Activated naive CD4-positive, alpha-beta T cell treated with anti-CD3 and anti-CD28 coated beads for 36 hours (primary cell): ENCODE measurements around the gene PIK3R3. TPM values are rescaled to one million over a fixed set of nuclear protein-coding genes. Genes with fewer than 3 reads are reported as not detected.
A peak's percentile ranks its signal among the peaks of the same experiment; 100 is the strongest.

Source experiments
- CTCF ChIA-PET: fragments of 350-600 bp; sonication (Branson Sonifier 250); formaldehyde crosslinking; loops from one replicate; lab custom pipeline; 2021; ENCODE audit warnings: antibody characterized with exemption; lab: Charles Lee
- DNase-seq: peaks from one replicate; pipeline ENCODE4 v3.0.0-alpha.2; 2020
- H3K27ac Mint-ChIP-seq: one replicate; pipeline ENCODE4 v1.8.0; 2021; ENCODE audit warnings: mild to moderate bottlenecking, mixed read lengths
- H3K27me3 Mint-ChIP-seq: one replicate; pipeline ENCODE4 v1.8.0; 2021; ENCODE audit warnings: low read depth, mixed read lengths
- H3K36me3 Mint-ChIP-seq: one replicate; pipeline ENCODE4 v1.8.0; 2021; ENCODE audit warnings: low read depth, mixed read lengths
- H3K4me1 Mint-ChIP-seq: one replicate; pipeline ENCODE4 v1.8.0; 2021; ENCODE audit warnings: low read depth, mixed read lengths
- H3K4me3 Mint-ChIP-seq: one replicate; pipeline ENCODE4 v1.8.0; 2021; ENCODE audit warnings: mild to moderate bottlenecking, moderate library complexity, mixed read lengths
- H3K9me3 Mint-ChIP-seq: one replicate; pipeline ENCODE4 v1.8.0; 2021; ENCODE audit warnings: mixed read lengths
- intact Hi-C: fragments of 100-400 bp; cut with micrococcal nuclease; formaldehyde crosslinking; loops from one replicate; pipeline ENCODE4 v1.15.1; 2023
- total RNA-seq, 2 experiments: library from RNA; stranded (reverse); gene quantifications; one replicate each; pipeline ENCODE4 v1.2.3, GENCODE V29; 2021

The PIK3R3 gene
- total RNA-seq, 2 experiments from 2014 or later, result 0.45 to 0.49 TPM

GRCh38 chr1:46130121-46130520 is 2.3 kb downstream of the PIK3R3 start:
- no peak overlapping the region for H3K4me3 Mint-ChIP-seq
- no peak overlapping the region for H3K27ac Mint-ChIP-seq
- intact Hi-C loops, result loop anchor here (5.0 kb wide), 1 partner anchor 548 kb away; the partner anchor contains the start of gene NASP
- CTCF ChIA-PET, result no interaction called here
- no peak for DNase-seq
- no peaks in the 10 kb centered on the region for H3K36me3 Mint-ChIP-seq
- peaks cover 19% of the 10 kb centered on the region for H3K4me1 Mint-ChIP-seq
- H3K9me3 Mint-ChIP-seq, result no peaks in the 10 kb centered on the region
- peaks cover 50% of the 10 kb centered on the region for H3K27me3 Mint-ChIP-seq

GRCh38 chr1:46128344-46128743 is 4.1 kb downstream of the PIK3R3 start:
- CTCF ChIA-PET, result no interaction called here
- H3K4me3 Mint-ChIP-seq, result no peak overlapping the region
- peaks cover 16% of the 10 kb centered on the region for H3K4me1 Mint-ChIP-seq
- peaks cover 42% of the 10 kb centered on the region for H3K27me3 Mint-ChIP-seq
- DNase-seq, result no peak
- no peaks in the 10 kb centered on the region for H3K9me3 Mint-ChIP-seq
- H3K27ac Mint-ChIP-seq, result no peak overlapping the region
- H3K36me3 Mint-ChIP-seq, result no peaks in the 10 kb centered on the region
- intact Hi-C loops, result no loop called here

DNA sequence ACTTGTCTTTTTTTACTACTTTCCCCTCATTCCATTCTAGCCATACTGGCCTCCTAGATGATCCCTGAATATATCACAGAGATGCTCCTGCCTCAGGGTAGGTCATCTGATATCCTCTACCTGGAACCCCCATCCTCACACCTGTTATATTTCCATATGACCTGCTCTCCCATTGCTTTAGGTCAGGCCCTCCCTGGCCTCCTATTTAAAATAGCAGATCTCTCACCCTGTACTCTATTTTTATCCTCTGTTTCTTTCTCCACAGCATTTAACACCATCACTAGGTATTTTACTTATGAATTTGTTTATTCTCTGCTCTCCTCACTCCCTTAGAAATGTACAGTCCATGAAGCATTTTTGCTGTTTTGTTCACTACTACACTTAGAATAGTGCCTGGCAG is 13.6 kb downstream of the PIK3R3 start:
- Mint-ChIP-seq H3K4me3 (no peak overlapping the region), H3K9me3 (no peaks in the 10 kb centered on the region), H3K27ac (no peak overlapping the region), H3K36me3 (no peaks in the 10 kb centered on the region), H3K4me1 (no peaks in the 10 kb centered on the region), H3K27me3 (peaks cover 1% of the 10 kb centered on the region)
- CTCF ChIA-PET, result no interaction called here
- no peak for DNase-seq
- intact Hi-C loops, result no loop called here

- H3K27ac Mint-ChIP-seq, result no peak overlapping the region
- no peak overlapping the region for H3K4me3 Mint-ChIP-seq
- intact Hi-C loops, result no loop called here
- no peaks in the 10 kb centered on the region for H3K9me3 Mint-ChIP-seq
- CTCF ChIA-PET, result interaction anchor here (0.6 to 0.8 kb wide), 5 partner anchors 9 to 503 kb away, joined by 3 read pairs; no protein-coding TSS in a partner anchor
- no peaks in the 10 kb centered on the region for H3K36me3 Mint-ChIP-seq
- no peak for DNase-seq
- H3K27me3 Mint-ChIP-seq, result no peaks in the 10 kb centered on the region
- H3K4me1 Mint-ChIP-seq, result no peaks in the 10 kb centered on the region
Observed at GRCh38 chr1:46117810-46118494, 14.5 kb downstream of the PIK3R3 start.

DNA sequence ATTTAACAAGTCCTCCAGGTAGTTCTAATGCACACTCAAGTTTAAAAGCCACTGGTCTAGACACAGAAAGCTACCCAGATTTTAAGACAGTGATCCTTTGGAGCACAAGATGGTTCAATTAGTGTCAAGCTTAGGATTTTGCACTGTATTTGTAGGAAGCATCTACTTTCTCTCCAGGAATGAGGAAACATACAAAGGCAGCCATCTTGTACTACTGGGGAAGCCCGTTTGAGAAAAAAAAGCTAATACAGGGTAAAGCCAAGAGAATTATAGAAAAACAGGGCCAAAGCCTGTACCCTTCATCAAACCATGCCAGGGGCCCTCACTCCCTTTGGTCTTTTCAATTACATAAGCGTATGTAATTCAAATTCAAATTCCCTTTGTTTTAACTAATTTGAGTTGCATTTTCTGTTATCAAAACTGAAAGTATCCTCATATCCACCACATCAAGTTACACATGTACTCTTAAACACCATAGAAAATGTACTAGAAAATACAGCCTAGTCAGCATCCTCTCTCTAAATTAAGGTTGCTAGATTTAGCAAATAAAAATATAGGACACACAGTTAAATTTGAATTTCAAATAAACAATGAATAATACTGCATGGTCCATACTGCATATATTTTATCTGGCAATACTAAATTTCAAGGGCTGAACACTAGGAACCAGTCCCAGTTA is 17.4 kb downstream of the PIK3R3 start:
- Mint-ChIP-seq H3K27ac (no peak overlapping the region), H3K4me1 (no peaks in the 10 kb centered on the region), H3K27me3 (no peaks in the 10 kb centered on the region), H3K4me3 (no peak overlapping the region), H3K9me3 (no peaks in the 10 kb centered on the region), H3K36me3 (no peaks in the 10 kb centered on the region)
- intact Hi-C loops, result no loop called here
- DNase-seq, result no peak
- CTCF ChIA-PET, result interaction anchor here (0.8 kb wide), 1 partner anchor 109 kb away, joined by 4 read pairs; no protein-coding TSS in a partner anchor

GRCh38 chr1:46113948-46114347 is 18.5 kb downstream of the PIK3R3 start:
- Mint-ChIP-seq H3K27ac (no peak overlapping the region), H3K27me3 (no peaks in the 10 kb centered on the region), H3K36me3 (no peaks in the 10 kb centered on the region), H3K4me3 (no peak overlapping the region), H3K4me1 (no peaks in the 10 kb centered on the region), H3K9me3 (no peaks in the 10 kb centered on the region)
- CTCF ChIA-PET, result no interaction called here
- no peak for DNase-seq
- intact Hi-C loops, result no loop called here

GRCh38 chr1:46112108-46112507 is 20.3 kb downstream of the PIK3R3 start:
- Mint-ChIP-seq H3K4me3 (no peak overlapping the region), H3K9me3 (no peaks in the 10 kb centered on the region), H3K4me1 (no peaks in the 10 kb centered on the region), H3K36me3 (no peaks in the 10 kb centered on the region), H3K27me3 (no peaks in the 10 kb centered on the region), H3K27ac (no peak overlapping the region)
- DNase-seq, result no peak
- intact Hi-C loops, result no loop called here
- CTCF ChIA-PET, result no interaction called here

DNA sequence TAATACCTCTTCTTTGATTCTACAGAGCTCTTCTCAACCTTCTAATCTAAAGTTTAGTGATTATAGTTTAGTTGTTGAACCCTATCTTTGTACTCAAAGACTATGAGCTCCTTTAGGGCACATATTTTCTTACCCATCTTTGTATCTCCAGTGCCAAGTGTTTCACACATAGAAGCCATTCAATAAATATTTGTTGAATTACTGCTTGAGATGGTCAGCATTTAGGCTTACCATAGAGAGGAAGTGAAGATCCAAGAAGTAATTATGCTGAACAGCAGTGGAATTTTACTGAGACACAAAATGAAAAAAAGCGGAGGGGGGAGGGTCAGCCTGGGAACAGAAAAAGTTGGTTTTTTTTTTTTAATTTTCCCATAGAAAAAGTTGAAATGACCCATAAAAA is 21.9 kb downstream of the PIK3R3 start:
- no peaks in the 10 kb centered on the region for H3K4me1 Mint-ChIP-seq

DNA sequence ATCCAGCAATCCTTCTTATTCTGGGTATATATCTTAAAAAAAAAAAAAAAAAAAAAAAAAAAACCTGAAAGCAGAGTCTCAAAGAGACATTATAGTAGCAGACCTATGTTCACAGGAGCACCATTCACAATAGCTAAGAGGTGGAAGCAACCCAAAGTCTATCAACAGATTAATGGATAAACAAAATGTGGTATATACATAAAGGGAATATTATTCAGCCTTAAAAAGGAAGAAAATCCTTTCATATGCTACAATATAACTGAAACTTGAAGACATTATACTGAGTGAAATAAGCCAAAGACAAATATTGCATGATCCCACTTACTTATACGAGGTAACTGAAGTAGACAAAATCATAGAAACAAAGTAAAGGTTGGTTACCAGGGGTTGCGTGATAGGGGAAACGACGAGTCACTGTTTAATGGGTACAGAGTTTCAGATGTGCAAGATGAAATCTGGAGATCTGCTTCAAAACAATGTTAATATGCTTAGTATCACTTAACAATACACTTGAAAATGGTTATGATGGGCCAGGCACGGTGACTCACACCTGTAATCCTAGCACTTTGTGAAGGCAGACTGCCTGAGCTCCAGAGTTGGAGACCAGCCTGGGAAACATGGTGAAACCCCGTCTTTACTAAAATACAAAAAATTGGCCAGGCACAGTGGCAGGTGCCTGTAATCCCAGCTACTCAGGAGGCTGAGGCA is 29.5 kb downstream of the PIK3R3 start:
- H3K4me3 Mint-ChIP-seq, result no peak overlapping the region
- peak; percentile 10 for DNase-seq

More for the DNA sequence above, 21.9 kb downstream of the PIK3R3 start:
- Mint-ChIP-seq H3K9me3 (no peaks in the 10 kb centered on the region), H3K27me3 (no peaks in the 10 kb centered on the region), H3K36me3 (no peaks in the 10 kb centered on the region), H3K27ac (no peak overlapping the region), H3K4me3 (no peak overlapping the region)
- intact Hi-C loops, result no loop called here
- DNase-seq, result no peak
- CTCF ChIA-PET, result no interaction called here

DNA sequence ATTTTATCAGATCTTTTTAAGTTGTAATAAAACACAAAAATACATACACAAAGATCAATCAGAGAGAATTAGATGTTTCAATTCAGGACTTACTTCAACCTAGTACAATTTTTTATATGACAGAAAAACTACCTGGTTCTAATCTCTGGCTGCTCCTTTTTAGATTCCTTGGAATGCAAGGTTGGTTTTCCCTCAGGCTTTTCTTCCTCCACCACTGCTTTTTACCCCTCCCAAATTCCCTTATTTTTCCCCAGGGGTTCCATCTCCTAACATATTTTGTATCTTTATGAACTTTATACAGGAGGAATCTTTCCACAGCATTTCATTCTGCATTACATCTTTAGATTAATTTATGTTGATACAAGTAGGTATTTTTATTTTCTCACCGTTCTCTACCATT is 33.2 kb downstream of the PIK3R3 start:
- no peak overlapping the region for H3K4me3 Mint-ChIP-seq
- intact Hi-C loops, result no loop called here
- peaks cover 3% of the 10 kb centered on the region for H3K9me3 Mint-ChIP-seq
- peaks cover 15% of the 10 kb centered on the region for H3K4me1 Mint-ChIP-seq
- H3K27me3 Mint-ChIP-seq, result peaks cover 4% of the 10 kb centered on the region
- peaks cover 2% of the 10 kb centered on the region for H3K36me3 Mint-ChIP-seq
- no peak overlapping the region for H3K27ac Mint-ChIP-seq
- no peak for DNase-seq
- CTCF ChIA-PET, result no interaction called here

More for the DNA sequence above, 29.5 kb downstream of the PIK3R3 start:
- Mint-ChIP-seq H3K27ac (no peak overlapping the region), H3K36me3 (peaks cover 2% of the 10 kb centered on the region), H3K9me3 (peaks cover 3% of the 10 kb centered on the region), H3K4me1 (peaks cover 5% of the 10 kb centered on the region), H3K27me3 (peaks cover under 1% of the 10 kb centered on the region)
- CTCF ChIA-PET, result no interaction called here
- intact Hi-C loops, result no loop called here

DNA sequence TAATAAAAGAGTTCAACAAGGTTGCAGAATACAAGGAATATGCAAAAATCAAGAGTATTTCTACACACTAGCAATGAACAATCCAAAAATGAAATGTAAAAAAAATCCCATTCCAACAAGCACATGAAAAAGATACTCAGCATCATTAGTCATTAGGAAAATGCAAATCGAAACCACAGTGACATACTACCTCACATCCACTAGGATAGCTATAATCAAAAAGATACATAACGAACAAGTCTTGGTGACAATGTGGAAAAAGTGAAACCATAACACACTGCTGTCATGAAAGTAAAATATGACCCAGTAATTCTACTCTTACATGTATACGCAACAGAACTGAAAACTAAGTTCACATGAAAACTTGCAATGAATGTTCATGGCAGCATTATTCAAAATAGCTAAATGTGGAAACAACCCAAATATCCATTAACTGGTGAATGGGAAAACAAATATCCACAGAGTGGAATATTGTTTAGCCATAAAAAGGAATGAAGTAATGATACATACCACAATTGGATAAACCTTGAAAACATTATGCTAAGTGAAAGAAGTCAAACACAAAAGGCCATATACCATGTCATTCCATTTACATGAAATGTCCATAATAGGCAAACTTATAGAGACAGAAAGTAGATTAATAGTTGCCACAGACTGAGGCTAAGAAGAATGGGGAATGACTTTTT is 34.3 kb downstream of the PIK3R3 start:
- Mint-ChIP-seq H3K4me3 (no peak overlapping the region), H3K36me3 (peaks cover 2% of the 10 kb centered on the region), H3K4me1 (peaks cover 15% of the 10 kb centered on the region), H3K9me3 (peaks cover 3% of the 10 kb centered on the region), H3K27ac (no peak overlapping the region), H3K27me3 (peaks cover 4% of the 10 kb centered on the region)
- intact Hi-C loops, result no loop called here
- no peak for DNase-seq
- CTCF ChIA-PET, result no interaction called here

DNA sequence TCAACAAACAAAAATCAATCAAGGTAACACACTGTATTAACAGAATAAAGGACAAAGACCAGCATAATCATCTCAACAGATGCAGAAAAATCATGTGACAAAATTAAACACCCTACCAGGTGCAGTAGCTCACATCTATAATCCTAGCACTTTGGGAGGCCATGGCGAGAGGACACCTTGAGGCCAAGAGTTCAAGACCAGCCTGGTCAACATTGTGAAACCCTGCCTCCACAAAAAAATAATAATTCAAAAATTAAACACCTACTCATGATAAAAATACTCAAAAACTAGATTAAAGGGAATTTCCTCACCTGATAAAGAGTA is 35.3 kb downstream of the PIK3R3 start:
- no peak overlapping the region for H3K27ac Mint-ChIP-seq
- H3K27me3 Mint-ChIP-seq, result peaks cover 4% of the 10 kb centered on the region
- DNase-seq, result no peak
- H3K36me3 Mint-ChIP-seq, result peaks cover 2% of the 10 kb centered on the region
- intact Hi-C loops, result no loop called here
- H3K4me3 Mint-ChIP-seq, result no peak overlapping the region
- H3K9me3 Mint-ChIP-seq, result peaks cover 3% of the 10 kb centered on the region
- peaks cover 15% of the 10 kb centered on the region for H3K4me1 Mint-ChIP-seq
- CTCF ChIA-PET, result no interaction called here
